Thyroid gland (tissue), 4 donors: Measurements from ENCODE around the gene EIF3L.
A peak's percentile ranks its signal among the peaks of the same experiment; 100 is the strongest.

Experiments
- POLR2A ChIP-seq, 2 donors: fragments of 450-650 bp; IDR thresholded peaks; one replicate each; pipeline ENCODE4 v1.6.1; 2017; ENCODE audit warnings: antibody characterized with exemption in 2 of 2, mild to moderate bottlenecking in 2 of 2, moderate library complexity in 1 of 2
- TF ChIP-seq, protein P1 (sequence below), 6 experiments: fragments of 200-600 bp in 3 of 6; fragments of 450-650 bp in 3 of 6; sonication (generic) in 3 of 6; IDR thresholded peaks; one replicate each; pipeline ENCODE4 v1.5.1; 2016 to 2019; ENCODE audit warnings: antibody characterized with exemption in 6 of 6, mild to moderate bottlenecking in 2 of 6, inconsistent platforms in 1 of 6, moderate library complexity in 1 of 6

DNA sequence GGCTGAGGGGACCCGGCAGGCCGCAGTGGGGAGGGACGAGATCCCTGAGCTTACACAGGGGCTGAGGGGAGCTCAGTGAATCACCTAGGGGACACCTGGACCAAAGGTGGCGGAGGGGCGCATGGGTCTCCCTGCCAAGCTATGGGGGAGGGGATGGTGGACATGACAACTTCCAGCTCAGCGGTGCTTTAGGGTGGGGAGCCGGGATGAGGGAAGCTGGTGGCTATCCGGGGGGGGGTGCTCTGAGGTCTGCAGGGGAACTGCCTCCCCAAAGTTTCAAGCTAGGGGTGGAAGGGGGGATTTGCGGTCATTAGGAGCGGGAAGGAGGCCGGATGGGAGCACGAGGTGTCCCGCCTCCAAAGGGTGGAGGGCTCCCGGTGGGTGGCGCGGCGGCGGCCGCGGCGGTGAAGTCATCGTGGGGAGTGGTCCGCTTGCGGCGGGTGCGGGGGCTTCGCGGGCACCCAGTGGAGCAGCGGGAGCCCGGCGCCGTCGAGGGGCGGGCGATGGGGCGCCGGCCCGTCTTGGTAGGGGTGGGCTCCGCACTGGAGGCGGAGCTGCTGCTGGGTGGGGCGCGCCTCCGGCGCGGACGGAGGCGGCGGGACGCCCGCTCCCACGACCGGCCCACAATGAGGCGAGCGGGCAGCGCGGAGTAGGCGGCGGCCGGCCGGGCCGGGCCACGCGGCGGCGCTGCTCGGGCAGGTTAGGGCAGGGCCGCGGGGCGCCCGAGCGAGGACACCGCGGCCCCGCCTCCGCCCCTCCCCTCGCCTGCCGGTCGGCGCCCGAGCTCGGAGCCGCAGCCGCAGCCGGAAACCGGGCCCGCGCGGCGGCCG, 56.5 kb downstream of the EIF3L start, which contains the start of gene MICALL1:
- peak in 1 of 2 donors; percentile 70 for TF ChIP-seq POLR2A (IDR thresholded peaks at IDR 0.05)
- TF ChIP-seq, protein P1, sequence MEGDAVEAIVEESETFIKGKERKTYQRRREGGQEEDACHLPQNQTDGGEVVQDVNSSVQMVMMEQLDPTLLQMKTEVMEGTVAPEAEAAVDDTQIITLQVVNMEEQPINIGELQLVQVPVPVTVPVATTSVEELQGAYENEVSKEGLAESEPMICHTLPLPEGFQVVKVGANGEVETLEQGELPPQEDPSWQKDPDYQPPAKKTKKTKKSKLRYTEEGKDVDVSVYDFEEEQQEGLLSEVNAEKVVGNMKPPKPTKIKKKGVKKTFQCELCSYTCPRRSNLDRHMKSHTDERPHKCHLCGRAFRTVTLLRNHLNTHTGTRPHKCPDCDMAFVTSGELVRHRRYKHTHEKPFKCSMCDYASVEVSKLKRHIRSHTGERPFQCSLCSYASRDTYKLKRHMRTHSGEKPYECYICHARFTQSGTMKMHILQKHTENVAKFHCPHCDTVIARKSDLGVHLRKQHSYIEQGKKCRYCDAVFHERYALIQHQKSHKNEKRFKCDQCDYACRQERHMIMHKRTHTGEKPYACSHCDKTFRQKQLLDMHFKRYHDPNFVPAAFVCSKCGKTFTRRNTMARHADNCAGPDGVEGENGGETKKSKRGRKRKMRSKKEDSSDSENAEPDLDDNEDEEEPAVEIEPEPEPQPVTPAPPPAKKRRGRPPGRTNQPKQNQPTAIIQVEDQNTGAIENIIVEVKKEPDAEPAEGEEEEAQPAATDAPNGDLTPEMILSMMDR (IDR thresholded peaks at IDR 0.05) = peak in 3 of 6 experiments; percentile 36 to 51 (median 50)
